ENCODE results near the gene TMEM271.
"Not testable (repeated sequence)": the region's sequence is repeated elsewhere in the genome, so short reads cannot be mapped to it uniquely, and the experiment has no call there.

Gene TMEM271

GRCh38 chr4:560731-561291, 15.3 kb downstream of the TMEM271 start:
- DNase-seq = no peak

GRCh38 chr4:560061-560460, 16.0 kb downstream of the TMEM271 start:
- DNase-seq = no peak

GRCh38 chr4:555566-556275, 20.4 kb downstream of the TMEM271 start:
- DNase-seq = no peak

- not testable (repeated sequence) for DNase-seq
Observed at GRCh38 chr4:554793-555320, 21.2 kb downstream of the TMEM271 start.

GRCh38 chr4:552019-552418, 24.1 kb downstream of the TMEM271 start:
- no peak for DNase-seq

- DNase-seq = not testable (repeated sequence)
Observed at GRCh38 chr4:550268-550667, 25.8 kb downstream of the TMEM271 start.

GRCh38 chr4:548976-549375, 27.1 kb downstream of the TMEM271 start:
- no peak for DNase-seq

GRCh38 chr4:545612-546011, 30.5 kb downstream of the TMEM271 start:
- no peak for DNase-seq

GRCh38 chr4:544386-545105, 31.5 kb downstream of the TMEM271 start:
- no peak for DNase-seq

GRCh38 chr4:541271-541670, 34.8 kb downstream of the TMEM271 start:
- no peak for DNase-seq

- DNase-seq = no peak
Observed at GRCh38 chr4:538542-539142, 37.5 kb downstream of the TMEM271 start.

- no peak for DNase-seq
Observed at GRCh38 chr4:537436-538264, 38.4 kb downstream of the TMEM271 start.

GRCh38 chr4:536351-536972, 39.6 kb downstream of the TMEM271 start:
- no peak for DNase-seq

GRCh38 chr4:535924-536281, 40.2 kb downstream of the TMEM271 start:
- DNase-seq = no peak

- no peak for DNase-seq
Observed at GRCh38 chr4:535181-535923, 40.7 kb downstream of the TMEM271 start.

- DNase-seq = no peak
Observed at GRCh38 chr4:534576-535151, 41.4 kb downstream of the TMEM271 start.

GRCh38 chr4:534101-534575, 42.0 kb downstream of the TMEM271 start:
- DNase-seq = no peak

- DNase-seq = no peak
Observed at GRCh38 chr4:533318-534100, 42.6 kb downstream of the TMEM271 start.

GRCh38 chr4:532588-533317, 43.3 kb downstream of the TMEM271 start:
- no peak for DNase-seq
